Body of pancreas (tissue), 4 donors: ENCODE data around the gene TASP1.

Source experiments
- CTCF ChIP-seq, 7 experiments: fragments of 450-650 bp in 4 of 7; fragments of 200-600 bp in 3 of 7; sonication (generic) in 3 of 7; IDR thresholded peaks; one replicate each; pipeline ENCODE4 v1.5.1; 2016 to 2019; ENCODE audit warnings: antibody characterized with exemption in 7 of 7
- POLR2A ChIP-seq, 3 donors: fragments of 450-650 bp; IDR thresholded peaks; one replicate each; pipeline ENCODE4 v1.6.1; 2016; ENCODE audit warnings: antibody characterized with exemption in 3 of 3, mild to moderate bottlenecking in 2 of 3

- TF ChIP-seq CTCF (IDR thresholded peaks at IDR 0.05), result no peak
- TF ChIP-seq POLR2A (IDR thresholded peaks at IDR 0.05), result no peak
Measured at GRCh38 chr20:13567663-13568062, 71.1 kb downstream of the TASP1 start.
